Measurements from ENCODE around the gene SCARB1.

SCARB1 gene

DNA sequence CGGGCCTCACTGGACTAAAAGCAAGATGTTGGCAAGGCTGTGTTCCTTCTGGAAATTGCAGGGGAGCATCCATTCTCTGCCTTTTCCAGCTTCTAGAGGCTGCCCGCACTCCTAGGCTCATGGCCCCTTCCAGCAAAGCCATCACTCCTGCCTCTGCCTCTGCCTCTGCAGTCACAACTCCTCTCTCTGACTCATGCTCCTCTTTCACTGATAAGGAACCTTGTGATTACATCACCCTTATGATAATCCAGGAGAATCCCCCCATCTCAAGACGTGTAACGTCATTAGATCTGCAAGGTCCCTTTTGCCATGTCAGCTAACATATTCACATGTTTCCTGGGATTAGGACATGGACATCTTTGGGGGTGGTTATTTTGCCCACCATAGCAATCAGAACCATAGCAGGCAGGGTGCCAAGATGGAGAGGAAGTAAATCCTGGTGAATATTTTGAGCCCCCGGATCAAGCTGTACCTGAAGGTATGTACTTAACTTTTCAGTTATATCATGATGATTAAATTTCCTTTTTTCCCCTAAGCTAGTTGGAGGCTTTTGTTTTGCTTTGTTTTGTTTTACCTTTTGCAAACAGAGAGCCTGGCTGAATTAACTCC, 123.6 kb downstream of the SCARB1 start:
- Mint-ChIP-seq H3K9me3 (peaks cover 6% of the 10 kb centered on the region), H3K27me3 (ENCODE audit: low read depth, poor library complexity) (peaks cover 18% of the 10 kb centered on the region), H3K36me3 (ENCODE audit: low read depth) (no peaks in the 10 kb centered on the region), H3K4me1 (peaks cover 60% of the 10 kb centered on the region), H3K4me3 (no peak overlapping the region), H3K27ac (no peak overlapping the region)
- DNase-seq: no peak
- no peak for TF ChIP-seq CTCF (IDR thresholded peaks at IDR 0.05)

DNA sequence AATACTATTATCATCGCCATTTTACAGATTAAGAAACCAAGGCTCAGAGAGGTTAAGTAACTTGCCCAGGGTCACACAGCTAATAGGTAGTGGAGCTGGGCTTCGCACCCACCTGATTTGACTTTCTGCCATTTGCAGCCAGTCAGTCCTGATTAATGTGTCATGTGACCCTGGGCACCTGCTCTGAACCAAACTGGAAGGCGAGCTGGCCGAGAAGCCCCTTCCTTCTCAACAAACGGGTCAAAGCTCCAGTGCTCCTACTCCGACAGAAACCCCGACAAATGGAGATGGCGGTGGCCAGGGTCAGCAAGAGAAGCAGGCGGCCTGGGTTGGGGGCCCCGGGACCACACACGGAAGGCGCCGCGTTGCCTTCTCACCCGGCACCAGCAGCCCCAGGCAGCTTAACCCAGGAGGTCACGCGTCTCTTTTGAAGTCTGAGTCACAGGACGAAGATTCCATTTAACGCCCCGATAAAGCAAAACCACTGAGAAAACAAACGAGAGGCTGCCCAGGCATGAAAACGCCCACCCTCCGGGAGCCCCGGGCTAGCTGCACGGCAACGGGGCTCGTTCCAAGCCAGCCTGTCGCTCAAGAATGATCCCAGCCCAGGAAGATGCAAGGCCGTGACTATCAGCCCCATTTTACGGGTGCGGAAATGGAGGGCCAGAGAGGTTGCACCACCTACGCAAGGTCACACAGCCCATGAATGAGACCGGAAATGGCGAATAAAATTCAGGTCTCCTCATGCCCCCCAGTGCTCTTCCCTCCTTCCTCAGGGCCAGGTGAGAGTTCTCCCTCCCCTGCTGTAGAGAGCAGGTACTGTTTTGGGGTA, 124.8 kb downstream of the SCARB1 start:
- peak; percentile 58 for DNase-seq
- Mint-ChIP-seq H3K27ac (peak overlapping the region; percentile 45), H3K27me3 (ENCODE audit: low read depth, poor library complexity) (peaks cover 24% of the 10 kb centered on the region), H3K36me3 (ENCODE audit: low read depth) (no peaks in the 10 kb centered on the region), H3K4me3 (no peak overlapping the region), H3K9me3 (peaks cover 6% of the 10 kb centered on the region), H3K4me1 (peaks cover 61% of the 10 kb centered on the region)
- no peak for TF ChIP-seq CTCF (IDR thresholded peaks at IDR 0.05)

DNA sequence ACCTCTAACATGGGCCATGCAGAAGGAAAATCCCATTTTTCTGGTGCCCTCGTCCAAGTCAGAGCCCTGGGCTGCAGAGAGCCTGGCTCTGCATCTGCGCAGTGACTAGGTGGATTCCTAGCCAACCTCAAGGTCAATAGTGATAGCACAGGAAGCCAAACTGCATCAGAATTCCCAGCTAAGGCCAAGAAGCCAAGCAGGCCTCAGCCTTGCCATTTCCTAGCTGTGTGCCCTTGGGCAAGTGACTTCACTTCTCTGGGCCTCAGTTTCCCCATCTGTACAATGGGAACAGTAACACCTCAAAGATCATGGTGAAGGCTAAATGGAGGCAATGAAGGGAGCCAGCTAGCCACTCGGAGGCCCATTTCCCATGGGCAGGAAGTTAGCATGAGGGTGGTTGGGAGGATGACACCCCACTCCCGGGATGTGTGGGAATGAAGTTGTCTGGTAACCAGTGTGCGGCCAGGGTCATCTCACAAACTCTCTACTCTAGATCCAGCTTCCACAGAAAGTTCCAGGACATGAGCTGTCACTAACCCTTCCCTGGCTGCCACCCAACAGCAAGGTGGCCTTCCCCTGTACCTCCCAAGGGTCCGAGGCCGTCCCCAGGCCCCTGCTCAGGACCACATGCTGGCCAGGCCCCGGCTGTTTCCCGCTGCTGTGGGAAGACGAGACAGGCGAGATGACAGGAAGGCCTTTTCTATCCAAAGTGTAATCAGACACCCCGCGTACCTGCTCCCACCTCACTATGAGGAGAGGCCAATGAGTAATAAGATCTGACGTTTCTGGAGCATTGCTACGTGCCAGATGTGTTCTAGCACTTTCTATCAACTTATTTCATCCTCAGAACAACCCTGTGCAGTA, 125.7 kb downstream of the SCARB1 start:
- Mint-ChIP-seq H3K9me3 (peaks cover 6% of the 10 kb centered on the region), H3K36me3 (ENCODE audit: low read depth) (no peaks in the 10 kb centered on the region), H3K4me1 (peaks cover 57% of the 10 kb centered on the region), H3K4me3 (no peak overlapping the region), H3K27me3 (ENCODE audit: low read depth, poor library complexity) (peaks cover 25% of the 10 kb centered on the region), H3K27ac (peak overlapping the region; percentile 45)
- TF ChIP-seq CTCF (IDR thresholded peaks at IDR 0.05): no peak
- no peak for DNase-seq

GRCh38 chr12:124737040-124737419, 126.6 kb downstream of the SCARB1 start:
- no peaks in the 10 kb centered on the region for H3K36me3 Mint-ChIP-seq (ENCODE audit: low read depth)
- no peak overlapping the region for H3K4me3 Mint-ChIP-seq
- H3K4me1 Mint-ChIP-seq: peaks cover 56% of the 10 kb centered on the region
- H3K27ac Mint-ChIP-seq: no peak overlapping the region
- DNase-seq: no peak
- peaks cover 26% of the 10 kb centered on the region for H3K27me3 Mint-ChIP-seq (ENCODE audit: low read depth, poor library complexity)
- H3K9me3 Mint-ChIP-seq: peaks cover 8% of the 10 kb centered on the region
- TF ChIP-seq CTCF (IDR thresholded peaks at IDR 0.05): no peak

- Mint-ChIP-seq H3K4me1 (peaks cover 55% of the 10 kb centered on the region), H3K36me3 (ENCODE audit: low read depth) (no peaks in the 10 kb centered on the region), H3K4me3 (no peak overlapping the region), H3K27me3 (ENCODE audit: low read depth, poor library complexity) (peaks cover 26% of the 10 kb centered on the region), H3K9me3 (peaks cover 10% of the 10 kb centered on the region), H3K27ac (no peak overlapping the region)
- TF ChIP-seq CTCF (IDR thresholded peaks at IDR 0.05): no peak
- DNase-seq: no peak
Observed at GRCh38 chr12:124736115-124737039, 127.3 kb downstream of the SCARB1 start.
